ENCODE measurements around the gene DCANP1. TPM values are rescaled to one million over a fixed set of nuclear protein-coding genes. Genes with fewer than 3 reads are reported as not detected.
A peak's percentile ranks its signal among the peaks of the same experiment; 100 is the strongest.

DCANP1 gene
- total and polyA plus RNA-seq, 9 of the 15 experiments (the other 6 are each of a cell fraction or from before 2014, with no cell fraction given): not detected

- TF ChIP-seq, protein P1, sequence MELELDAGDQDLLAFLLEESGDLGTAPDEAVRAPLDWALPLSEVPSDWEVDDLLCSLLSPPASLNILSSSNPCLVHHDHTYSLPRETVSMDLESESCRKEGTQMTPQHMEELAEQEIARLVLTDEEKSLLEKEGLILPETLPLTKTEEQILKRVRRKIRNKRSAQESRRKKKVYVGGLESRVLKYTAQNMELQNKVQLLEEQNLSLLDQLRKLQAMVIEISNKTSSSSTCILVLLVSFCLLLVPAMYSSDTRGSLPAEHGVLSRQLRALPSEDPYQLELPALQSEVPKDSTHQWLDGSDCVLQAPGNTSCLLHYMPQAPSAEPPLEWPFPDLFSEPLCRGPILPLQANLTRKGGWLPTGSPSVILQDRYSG (tag; conservative IDR thresholded peaks at IDR 0.05; ENCODE audit: low read depth): peak; percentile 62; the same call in 1 of the 2 replicates
- TF ChIP-seq, protein P2, sequence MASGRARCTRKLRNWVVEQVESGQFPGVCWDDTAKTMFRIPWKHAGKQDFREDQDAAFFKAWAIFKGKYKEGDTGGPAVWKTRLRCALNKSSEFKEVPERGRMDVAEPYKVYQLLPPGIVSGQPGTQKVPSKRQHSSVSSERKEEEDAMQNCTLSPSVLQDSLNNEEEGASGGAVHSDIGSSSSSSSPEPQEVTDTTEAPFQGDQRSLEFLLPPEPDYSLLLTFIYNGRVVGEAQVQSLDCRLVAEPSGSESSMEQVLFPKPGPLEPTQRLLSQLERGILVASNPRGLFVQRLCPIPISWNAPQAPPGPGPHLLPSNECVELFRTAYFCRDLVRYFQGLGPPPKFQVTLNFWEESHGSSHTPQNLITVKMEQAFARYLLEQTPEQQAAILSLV (tag; IDR thresholded peaks at IDR 0.05): no peak
- no peak for TF ChIP-seq CREBBP (IDR thresholded peaks at IDR 0.05; ENCODE audit: low read depth, low read length)
- no peak for TF ChIP-seq KAT8 (IDR thresholded peaks at IDR 0.05; ENCODE audit: low read depth)
- peak; percentile 67; the same call in 1 of the 2 replicates for TF ChIP-seq ZNF740 (CRISPR knock-in tag; IDR thresholded peaks at IDR 0.05)
- TF ChIP-seq ZNF740 (tag; IDR thresholded peaks at IDR 0.05): no peak
- peak; percentile 27; the same call in 1 of the 2 replicates for TF ChIP-seq NCOR1 (IDR thresholded peaks at IDR 0.05)
- TF ChIP-seq ZBTB12 (CRISPR knock-in tag; IDR thresholded peaks at IDR 0.05): peak; percentile 72
- peak; percentile 29; the same call in 1 of the 2 replicates for TF ChIP-seq TFAP4 (CRISPR knock-in tag; IDR thresholded peaks at IDR 0.05; ENCODE audit: borderline replicate concordance)
- peak; percentile 76 for TF ChIP-seq MTA3 (IDR thresholded peaks at IDR 0.05; ENCODE audit: borderline replicate concordance)
- TF ChIP-seq CBX5 (IDR thresholded peaks at IDR 0.05; ENCODE audit: borderline replicate concordance, low read depth): no peak
- TF ChIP-seq ZNF395 (CRISPR knock-in tag; IDR thresholded peaks at IDR 0.05): peak; percentile 77; the same call in 1 of the 2 replicates
- peak; percentile 69 for TF ChIP-seq U2AF1 (optimal IDR thresholded peaks at IDR 0.05; ENCODE audit: low read depth, low read length)
- no peak for TF ChIP-seq RBM15 (IDR thresholded peaks at IDR 0.05; ENCODE audit: insufficient read depth, low read length)
- peak; percentile 46 for TF ChIP-seq HMGN3 (IDR thresholded peaks at IDR 0.05; ENCODE audit: borderline replicate concordance, extremely low read depth, insufficient read length, low read depth, low read length)
- no peak for TF ChIP-seq ZNF146 (CRISPR knock-in tag; IDR thresholded peaks at IDR 0.05; ENCODE audit: unreplicated experiment)
- TF ChIP-seq CBX8 (IDR thresholded peaks at IDR 0.05; ENCODE audit: borderline replicate concordance, extremely low read depth, low read depth, low read length, poor library complexity, severe bottlenecking): no peak
- peak; percentile 99 for TF ChIP-seq ZKSCAN1 (IDR thresholded peaks at IDR 0.05; ENCODE audit: low read depth, low read length)
- TF ChIP-seq PYGO2 (tag; IDR thresholded peaks at IDR 0.05): no peak
These were observed 48.0 kb downstream of the DCANP1 start, which contains the start of gene MACROH2A1 (continued) for GRCh38 chr5:135398855-135399793.
